Ammon's horn (tissue), 1 donor: Measurements from ENCODE around the gene EPB41L2.
"Not testable (repeated sequence)": the region's sequence is repeated elsewhere in the genome, so short reads cannot be mapped to it uniquely, and the experiment has no call there.

Experiments used
- DNase-seq: peaks from one replicate; pipeline ENCODE4 v3.0.0-alpha.2; 2016; ENCODE audit warnings: low spot score

The EPB41L2 gene

GRCh38 chr6:130945401-130945919, 117.6 kb downstream of the EPB41L2 start:
- no peak for DNase-seq

- DNase-seq, result no peak
Measured at GRCh38 chr6:130944486-130944885, 118.6 kb downstream of the EPB41L2 start.

GRCh38 chr6:130943738-130944137, 119.3 kb downstream of the EPB41L2 start:
- no peak for DNase-seq

- DNase-seq, result not testable (repeated sequence)
Measured at GRCh38 chr6:130942752-130943151, 120.3 kb downstream of the EPB41L2 start.

GRCh38 chr6:130937942-130938604, 125.0 kb downstream of the EPB41L2 start:
- DNase-seq, result no peak

- no peak for DNase-seq
Measured at GRCh38 chr6:130936933-130937332, 126.1 kb downstream of the EPB41L2 start.

- no peak for DNase-seq
Measured at GRCh38 chr6:130935978-130936377, 127.1 kb downstream of the EPB41L2 start.

- no peak for DNase-seq
Measured at GRCh38 chr6:130934848-130935585, 128.0 kb downstream of the EPB41L2 start.

- DNase-seq, result peak; percentile 71
Measured at GRCh38 chr6:130933712-130934200, 129.3 kb downstream of the EPB41L2 start.

- no peak for DNase-seq
Measured at GRCh38 chr6:130932921-130933320, 130.1 kb downstream of the EPB41L2 start.

GRCh38 chr6:130932438-130932837, 130.6 kb downstream of the EPB41L2 start:
- no peak for DNase-seq

GRCh38 chr6:130931683-130932082, 131.4 kb downstream of the EPB41L2 start:
- DNase-seq, result peak; percentile 49

GRCh38 chr6:130929036-130929678, 133.9 kb downstream of the EPB41L2 start:
- DNase-seq, result peak; percentile 56

GRCh38 chr6:130928158-130928912, 134.7 kb downstream of the EPB41L2 start:
- DNase-seq, result peak; percentile 75

- DNase-seq, result no peak
Measured at GRCh38 chr6:130927305-130927704, 135.7 kb downstream of the EPB41L2 start.

GRCh38 chr6:130923350-130923749, 139.7 kb downstream of the EPB41L2 start:
- DNase-seq, result no peak

- DNase-seq, result no peak
Measured at GRCh38 chr6:130922922-130923321, 140.1 kb downstream of the EPB41L2 start.

- no peak for DNase-seq
Measured at GRCh38 chr6:130920969-130921368, 142.1 kb downstream of the EPB41L2 start.

- DNase-seq, result no peak
Measured at GRCh38 chr6:130918171-130918570, 144.9 kb downstream of the EPB41L2 start.

- not testable (repeated sequence) for DNase-seq
Measured at GRCh38 chr6:130915606-130916005, 147.4 kb downstream of the EPB41L2 start.

GRCh38 chr6:130913120-130913519, 149.9 kb downstream of the EPB41L2 start:
- no peak for DNase-seq

GRCh38 chr6:130912434-130912833, 150.6 kb downstream of the EPB41L2 start:
- peak; percentile 47 for DNase-seq
